Left lung (tissue), 10 donors: ENCODE data around the gene SPOUT1. TPM values are rescaled to one million over a fixed set of nuclear protein-coding genes. Genes with fewer than 3 reads are reported as not detected.
A peak's percentile ranks its signal among the peaks of the same experiment; 100 is the strongest.

Experiments
- ATAC-seq: fragments of 200-7000 bp; cut with Tn5 transposase; one replicate; pipeline ENCODE4 v1.9.1; 2020; ENCODE audit warnings: moderate library complexity
- DNase-seq, 4 donors: peaks; one replicate each; pipeline ENCODE4 v3.0.0-alpha.2; 2013 to 2020
- H3K27ac ChIP-seq, 2 donors: fragments of 200-600 bp; sonication (generic) in 1 of 2; one replicate each; pipeline versions ENCODE4 v1.5.0 to v1.8.0; 2020 to 2021
- H3K27me3 ChIP-seq, 2 donors: fragments of 200-600 bp; sonication (generic) in 1 of 2; one replicate each; pipeline versions ENCODE4 v1.5.0 to v1.8.0; 2020 to 2021
- H3K36me3 ChIP-seq, 2 donors: fragments of 200-600 bp; sonication (generic) in 1 of 2; one replicate each; pipeline versions ENCODE4 v1.5.0 to v1.8.0; 2020 to 2021
- H3K4me1 ChIP-seq, 2 donors: fragments of 200-600 bp; one replicate each; pipeline ENCODE4 v1.8.0; 2021
- H3K4me3 ChIP-seq, 2 donors: fragments of 200-600 bp; sonication (generic) in 1 of 2; one replicate each; pipeline versions ENCODE4 v1.5.0 to v1.8.0; 2020 to 2021; ENCODE audit warnings: mild to moderate bottlenecking in 1 of 2
- H3K9me3 ChIP-seq, 2 donors: fragments of 200-600 bp; sonication (generic) in 1 of 2; one replicate each; pipeline versions ENCODE4 v1.5.0 to v1.8.0; 2020 to 2021
- CTCF ChIP-seq, 2 donors: fragments of 200-600 bp; sonication (generic) in 1 of 2; IDR thresholded peaks; one replicate each; pipeline versions ENCODE4 v1.5.0 to v1.8.0; 2021; ENCODE audit warnings: antibody characterized with exemption in 2 of 2
- intact Hi-C, 2 donors: fragments of 100-400 bp; cut with DNase I; formaldehyde crosslinking; loops; one replicate each; pipeline versions ENCODE4 v1.11.2 to v1.14.2; 2022
- polyA plus RNA-seq, 6 donors: library from polyadenylated mRNA; unstranded; fragments of 120-200 nt; gene quantifications; one replicate each; pipeline ENCODE4 v1.2.1, GENCODE V29; 2013; ENCODE audit not compliant: insufficient read length in 6 of 6
- total RNA-seq, 2 donors: library from RNA; stranded (reverse); fragmentation: NEBNext Ultra II Directional; extraction: Animal tissue kit (Norgen Biotek cat#: 25700); gene quantifications; one replicate each; pipeline ENCODE4 v1.2.1, GENCODE V29; 2021
- donor health status: DM: no; HTN: yes; CAD: no.
- donor health status: DM: no; HTN: no; CAD: no.

SPOUT1 gene
- total and polyA plus RNA-seq, 8 donors = 28.0 to 49.3 (median 34.1) TPM

- no peak for ATAC-seq
- intact Hi-C loops = no loop called here
- TF ChIP-seq CTCF (IDR thresholded peaks at IDR 0.05) = no peak
- no peak for DNase-seq
- H3K4me3 ChIP-seq = no peak overlapping the region
- H3K9me3 ChIP-seq = no peaks in the 10 kb centered on the region
- H3K36me3 ChIP-seq = peaks cover 0 to 6% of the 10 kb centered on the region in 2 donors
- no peaks in the 10 kb centered on the region for H3K27me3 ChIP-seq
- no peaks in the 10 kb centered on the region for H3K4me1 ChIP-seq
- no peak overlapping the region for H3K27ac ChIP-seq
These were observed 12.3 kb upstream of the SPOUT1 start for GRCh38 chr9:128841694-128842492.

GRCh38 chr9:128840524-128840923 is 10.9 kb upstream of the SPOUT1 start:
- Histone ChIP-seq H3K36me3 (peaks cover 0 to 7% of the 10 kb centered on the region in 2 donors), H3K4me3 (no peak overlapping the region), H3K4me1 (no peaks in the 10 kb centered on the region), H3K9me3 (no peaks in the 10 kb centered on the region), H3K27me3 (no peaks in the 10 kb centered on the region), H3K27ac (no peak overlapping the region)
- DNase-seq (no peak), ATAC-seq (no peak)
- TF ChIP-seq CTCF (IDR thresholded peaks at IDR 0.05) = no peak
- intact Hi-C loops = no loop called here

GRCh38 chr9:128838338-128838737 is 8.7 kb upstream of the SPOUT1 start:
- TF ChIP-seq CTCF (IDR thresholded peaks at IDR 0.05) = no peak
- DNase-seq (peak in 1 of 4 donors; percentile 37), ATAC-seq (no peak)
- no peak overlapping the region for H3K4me3 ChIP-seq
- peaks cover 0 to 12% of the 10 kb centered on the region in 2 donors for H3K36me3 ChIP-seq
- H3K27me3 ChIP-seq = no peaks in the 10 kb centered on the region
- H3K9me3 ChIP-seq = no peaks in the 10 kb centered on the region
- intact Hi-C loops = no loop called here
- H3K4me1 ChIP-seq = no peaks in the 10 kb centered on the region
- H3K27ac ChIP-seq = no peak overlapping the region

GRCh38 chr9:128836509-128837145 is 7.0 kb upstream of the SPOUT1 start:
- no peak for ATAC-seq

More at GRCh38 chr9:128836509-128837145, 7.0 kb upstream of the SPOUT1 start:
- Histone ChIP-seq H3K27ac (no peak overlapping the region), H3K36me3 (peaks cover 0 to 7% of the 10 kb centered on the region in 2 donors), H3K4me3 (no peak overlapping the region), H3K27me3 (no peaks in the 10 kb centered on the region), H3K4me1 (no peaks in the 10 kb centered on the region), H3K9me3 (no peaks in the 10 kb centered on the region)
- intact Hi-C loops = no loop called here
- peak in 1 of 4 donors; percentile 66 for DNase-seq
- no peak for TF ChIP-seq CTCF (IDR thresholded peaks at IDR 0.05)
